COLO829 (cell line): ENCODE measurements around the gene LGALS1.

Source experiments
- DNase-seq: peaks from one replicate; pipeline ENCODE4 v3.0.0; 2012; ENCODE audit warnings: low spot score

The LGALS1 gene

DNA sequence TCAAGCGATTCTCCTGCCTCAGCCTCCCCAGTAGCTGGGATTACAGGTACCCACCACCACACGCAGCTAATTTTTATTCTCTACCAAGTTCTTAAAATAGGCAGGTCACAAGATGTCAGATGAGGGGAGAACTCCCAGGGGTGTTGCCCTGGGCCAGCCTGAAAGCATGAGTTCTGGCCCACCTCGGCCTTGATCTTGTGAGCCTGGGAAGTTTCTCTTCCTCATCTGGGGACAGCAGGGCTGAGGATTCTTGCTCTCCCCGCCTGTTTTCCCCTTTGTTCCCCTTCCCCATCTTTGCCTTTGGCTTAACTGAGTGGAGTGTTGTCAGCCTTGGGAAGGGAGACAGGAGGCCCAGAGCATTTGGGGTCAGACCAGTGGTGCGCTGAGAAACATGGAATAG, 13.4 kb upstream of the LGALS1 start:
- no peak for DNase-seq

DNA sequence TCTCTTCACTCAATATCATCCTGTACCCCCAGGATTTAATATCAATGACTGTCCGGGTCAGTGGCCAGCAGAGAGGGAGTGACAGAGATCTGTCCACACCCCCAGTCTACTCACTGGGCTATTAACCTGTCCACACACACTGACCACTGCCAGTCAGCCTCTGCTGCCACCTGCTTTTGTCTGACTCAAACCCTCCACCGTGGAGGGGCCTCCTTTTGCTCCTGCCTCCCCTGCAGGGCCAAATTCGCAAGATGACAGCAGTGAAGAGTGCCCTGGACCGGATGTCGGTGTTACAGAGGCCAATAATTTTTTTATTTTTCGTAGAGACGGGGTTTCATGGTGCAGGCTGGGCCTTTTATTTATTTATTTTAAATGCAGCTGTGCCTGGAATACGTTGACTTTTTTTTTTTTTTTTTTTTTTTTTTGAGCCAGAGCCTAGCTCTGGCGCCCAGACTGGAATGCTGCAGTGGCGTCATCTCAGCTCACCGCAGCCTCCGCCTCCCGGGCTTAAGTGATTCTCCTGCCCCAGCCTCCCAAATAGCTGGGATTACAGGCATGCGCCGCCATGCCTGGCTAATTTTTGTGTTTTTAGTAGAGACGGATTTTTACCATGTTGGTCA, 11.8 kb upstream of the LGALS1 start:
- no peak for DNase-seq

GRCh38 chr22:37664249-37665101, 11.0 kb upstream of the LGALS1 start:
- peak; percentile 98 for DNase-seq

DNA sequence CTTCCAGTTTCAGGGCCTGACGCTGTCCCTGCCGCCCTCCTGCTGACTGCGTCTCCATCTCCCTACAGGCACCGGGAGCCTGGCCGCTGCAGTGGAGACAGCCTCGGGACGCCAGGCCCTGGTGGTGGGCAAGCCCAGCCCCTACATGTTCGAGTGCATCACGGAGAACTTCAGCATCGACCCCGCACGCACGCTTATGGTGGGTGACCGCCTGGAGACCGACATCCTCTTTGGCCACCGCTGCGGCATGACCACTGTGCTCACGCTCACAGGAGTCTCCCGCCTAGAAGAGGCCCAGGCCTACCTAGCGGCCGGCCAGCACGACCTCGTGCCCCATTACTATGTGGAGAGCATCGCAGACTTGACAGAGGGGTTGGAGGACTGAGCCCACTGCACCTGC, 9.9 kb upstream of the LGALS1 start:
- no peak for DNase-seq

DNA sequence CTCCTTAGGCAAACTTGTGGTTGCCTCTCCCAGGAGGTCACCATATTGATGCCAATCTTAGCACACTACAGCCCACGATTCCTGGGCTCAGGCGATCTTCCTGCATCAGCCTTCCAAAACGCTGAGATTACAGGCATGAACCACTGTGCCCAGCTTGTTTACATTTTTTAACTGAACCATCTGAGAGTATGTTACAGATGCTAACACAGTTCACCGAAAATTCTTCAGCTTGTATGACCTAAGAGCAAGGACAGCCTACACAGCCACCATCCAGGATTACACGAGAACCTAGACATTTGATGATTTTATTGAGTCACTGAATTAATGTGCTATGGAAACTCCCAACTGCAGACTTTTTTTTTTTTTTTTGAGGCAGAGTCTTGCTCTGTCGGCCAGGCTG, 5.8 kb upstream of the LGALS1 start:
- no peak for DNase-seq

DNA sequence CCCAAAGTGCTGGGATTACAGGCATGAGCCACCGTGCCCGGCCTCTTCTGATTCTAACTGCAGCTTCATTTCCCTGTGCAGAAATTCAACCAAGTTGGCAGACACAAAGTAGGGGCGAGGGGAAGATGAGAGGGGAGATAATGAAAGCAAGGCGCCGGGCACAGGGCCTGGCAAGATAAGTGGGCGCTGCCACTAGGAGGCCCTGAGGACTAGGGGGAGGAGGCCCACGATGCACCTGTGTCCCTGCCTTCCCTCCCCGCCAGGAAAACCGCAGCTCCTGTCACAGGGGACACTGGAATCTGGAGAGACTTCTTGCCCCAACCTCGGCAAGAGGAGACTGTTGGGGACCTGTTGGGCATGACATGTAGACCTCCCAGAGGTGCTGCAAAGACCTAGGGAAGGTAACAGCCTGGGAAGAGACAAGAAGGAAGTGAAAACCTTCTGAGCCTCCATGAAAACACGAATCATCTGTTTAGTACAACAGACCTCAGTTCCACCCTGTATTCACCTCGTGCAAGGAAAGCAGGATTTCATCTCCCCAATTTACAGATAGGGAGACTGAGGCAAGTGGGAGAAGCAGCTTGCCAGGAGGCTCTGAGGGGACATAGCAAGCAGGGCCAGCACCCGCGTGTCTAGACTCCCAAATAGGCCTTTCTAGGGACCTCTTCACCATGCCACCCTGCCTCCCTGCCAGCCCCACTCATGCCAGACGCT, 3.1 kb upstream of the LGALS1 start:
- DNase-seq = no peak

GRCh38 chr22:37672920-37673455, 2.4 kb upstream of the LGALS1 start:
- no peak for DNase-seq

- no peak for DNase-seq
Observed at GRCh38 chr22:37674248-37674647, 1.2 kb upstream of the LGALS1 start.

DNA sequence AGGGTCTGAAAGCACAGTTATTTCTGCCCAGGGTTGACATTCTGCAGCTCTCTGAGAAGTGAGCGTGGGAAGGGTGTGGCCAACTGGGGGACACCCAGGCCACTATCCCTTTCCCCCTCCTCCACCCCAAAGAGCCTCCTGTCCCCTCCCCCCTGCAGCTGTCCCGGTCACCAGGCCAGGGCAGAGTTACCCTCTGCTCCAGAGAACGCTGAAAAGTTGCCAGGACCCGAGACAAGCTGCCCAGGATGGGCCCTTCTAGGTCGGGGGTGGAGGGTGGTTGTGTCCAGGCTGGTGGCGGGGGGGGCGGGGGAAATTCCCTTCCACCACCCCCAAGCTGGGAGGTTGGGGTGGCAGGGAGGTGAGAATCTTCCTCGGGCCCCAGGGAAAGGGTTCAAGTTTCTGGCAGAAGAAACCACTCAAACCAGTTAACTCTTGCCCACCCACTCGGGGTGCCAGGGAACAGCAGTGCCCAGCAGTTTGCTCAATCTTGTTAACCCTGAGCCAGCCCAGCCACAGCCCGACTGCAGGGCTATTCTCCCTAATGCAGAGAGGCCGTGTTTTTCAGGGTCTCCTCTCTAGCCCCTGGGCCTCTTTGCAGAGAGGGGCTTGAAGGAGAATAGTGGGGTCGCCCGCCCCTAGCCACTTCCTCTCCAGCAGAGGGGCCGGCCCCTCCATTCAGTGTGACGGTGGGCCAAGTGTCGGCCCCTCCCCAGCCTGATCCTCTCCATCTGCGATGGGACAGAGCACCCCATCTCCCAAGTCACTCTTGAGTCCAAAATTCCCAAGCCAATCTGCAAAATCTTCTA, 697 bp downstream of the LGALS1 start:
- DNase-seq = no peak

DNA sequence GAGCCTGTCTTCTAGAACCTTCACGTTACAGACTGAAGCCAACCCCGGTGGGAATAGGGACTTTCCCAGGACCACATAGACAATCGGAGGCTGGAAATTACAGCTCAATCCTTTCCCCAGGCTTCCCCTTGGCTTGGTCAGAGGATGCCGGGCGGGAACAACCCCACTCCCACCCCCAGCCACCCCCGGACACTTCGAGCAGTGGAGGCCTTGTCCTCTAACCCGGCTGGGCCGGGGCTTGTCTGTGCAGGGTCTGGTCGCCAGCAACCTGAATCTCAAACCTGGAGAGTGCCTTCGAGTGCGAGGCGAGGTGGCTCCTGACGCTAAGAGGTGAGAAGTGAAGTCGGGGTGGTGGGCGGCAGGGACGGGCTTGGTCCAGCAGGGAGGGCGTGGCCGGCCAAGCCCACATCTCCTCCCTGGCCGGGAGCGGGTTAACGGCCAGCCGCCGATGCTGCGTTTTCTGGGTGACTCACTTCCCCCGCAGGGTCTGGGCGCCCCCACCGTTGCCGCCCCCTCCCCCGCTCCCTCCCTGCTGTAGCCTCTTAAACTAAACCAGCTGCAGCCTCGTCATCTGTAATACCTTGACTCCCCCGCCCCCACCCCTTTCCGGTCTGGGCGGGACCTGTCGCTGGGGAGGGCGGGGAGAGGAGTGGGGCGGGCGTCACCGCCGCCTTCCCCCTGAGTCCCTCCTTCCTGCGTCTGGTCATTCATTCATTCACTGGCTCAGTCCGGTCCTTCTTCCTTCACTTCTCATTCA, 1.5 kb downstream of the LGALS1 start:
- DNase-seq = peak; percentile 73

- no peak for DNase-seq
Observed at GRCh38 chr22:37677493-37677974, 2.1 kb downstream of the LGALS1 start.

DNA sequence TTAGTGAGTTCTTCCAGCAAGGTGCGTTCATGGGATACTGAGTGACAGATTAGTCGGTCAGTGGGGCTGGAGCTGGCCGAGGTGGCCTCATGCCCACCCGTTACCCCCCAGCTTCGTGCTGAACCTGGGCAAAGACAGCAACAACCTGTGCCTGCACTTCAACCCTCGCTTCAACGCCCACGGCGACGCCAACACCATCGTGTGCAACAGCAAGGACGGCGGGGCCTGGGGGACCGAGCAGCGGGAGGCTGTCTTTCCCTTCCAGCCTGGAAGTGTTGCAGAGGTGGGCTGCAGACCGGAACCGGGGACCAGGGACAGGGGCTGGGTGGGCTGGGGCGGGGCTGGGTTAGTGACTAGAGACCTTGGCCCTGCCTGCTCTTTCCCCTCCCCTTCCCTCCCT, 2.9 kb downstream of the LGALS1 start:
- no peak for DNase-seq

- no peak for DNase-seq
Observed at GRCh38 chr22:37679670-37680069, 4.2 kb downstream of the LGALS1 start.

DNA sequence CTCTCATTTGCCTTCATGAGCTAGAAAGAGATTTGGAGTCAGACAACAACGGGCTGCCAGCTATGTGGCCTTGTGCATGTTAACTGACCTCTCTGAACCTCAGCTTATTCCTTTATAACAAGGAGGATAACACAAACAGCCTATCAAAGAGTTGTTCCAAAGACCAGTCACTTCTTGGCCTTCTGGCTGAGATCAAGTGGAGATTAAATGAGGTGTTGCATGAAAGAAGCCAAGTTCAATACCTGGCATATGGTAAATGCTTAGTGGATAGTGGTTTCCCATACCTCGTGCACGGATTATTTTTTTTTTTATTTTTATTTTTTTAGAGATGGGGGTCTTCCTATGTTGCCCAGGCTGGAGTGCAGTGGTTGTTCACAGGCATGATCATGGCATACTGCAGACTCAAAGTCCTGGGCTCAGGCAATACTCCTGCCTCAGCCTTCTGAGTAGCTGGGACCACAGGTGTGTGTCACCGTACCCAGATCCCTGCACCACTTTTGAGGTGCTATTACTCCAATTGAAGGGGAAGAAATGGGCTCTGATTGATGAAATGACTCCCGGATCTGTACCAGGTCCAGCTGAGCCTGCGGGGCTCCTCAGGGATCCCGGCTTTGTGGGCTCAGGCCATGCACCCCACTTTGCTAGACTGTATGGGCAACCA, 4.9 kb downstream of the LGALS1 start:
- DNase-seq = no peak

- no peak for DNase-seq
Observed at GRCh38 chr22:37681001-37681424, 5.6 kb downstream of the LGALS1 start.

DNA sequence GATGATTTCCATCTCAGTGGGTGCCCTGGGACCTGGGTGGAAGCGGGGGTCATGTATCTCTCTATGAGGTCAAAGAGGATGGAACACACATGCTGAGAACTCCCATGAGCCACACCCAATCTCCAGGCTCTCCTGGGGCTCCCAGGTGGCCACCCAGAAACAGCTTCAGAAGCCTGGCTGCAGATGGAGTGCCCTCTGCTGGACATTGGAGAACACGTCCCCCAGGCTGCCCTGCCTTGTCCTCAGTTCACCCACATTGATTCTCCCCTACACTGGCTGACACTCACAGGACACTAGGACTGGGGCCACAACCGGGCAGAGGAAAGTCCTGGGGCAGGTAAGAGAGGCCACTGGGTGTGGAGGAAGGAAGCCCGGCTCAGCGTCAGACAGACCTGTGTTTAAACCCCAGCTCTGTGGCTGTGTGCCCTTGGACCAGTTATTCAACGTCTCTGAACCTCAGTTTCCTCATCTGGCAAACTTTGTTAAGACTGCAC, 6.2 kb downstream of the LGALS1 start:
- peak; percentile 53 for DNase-seq

DNA sequence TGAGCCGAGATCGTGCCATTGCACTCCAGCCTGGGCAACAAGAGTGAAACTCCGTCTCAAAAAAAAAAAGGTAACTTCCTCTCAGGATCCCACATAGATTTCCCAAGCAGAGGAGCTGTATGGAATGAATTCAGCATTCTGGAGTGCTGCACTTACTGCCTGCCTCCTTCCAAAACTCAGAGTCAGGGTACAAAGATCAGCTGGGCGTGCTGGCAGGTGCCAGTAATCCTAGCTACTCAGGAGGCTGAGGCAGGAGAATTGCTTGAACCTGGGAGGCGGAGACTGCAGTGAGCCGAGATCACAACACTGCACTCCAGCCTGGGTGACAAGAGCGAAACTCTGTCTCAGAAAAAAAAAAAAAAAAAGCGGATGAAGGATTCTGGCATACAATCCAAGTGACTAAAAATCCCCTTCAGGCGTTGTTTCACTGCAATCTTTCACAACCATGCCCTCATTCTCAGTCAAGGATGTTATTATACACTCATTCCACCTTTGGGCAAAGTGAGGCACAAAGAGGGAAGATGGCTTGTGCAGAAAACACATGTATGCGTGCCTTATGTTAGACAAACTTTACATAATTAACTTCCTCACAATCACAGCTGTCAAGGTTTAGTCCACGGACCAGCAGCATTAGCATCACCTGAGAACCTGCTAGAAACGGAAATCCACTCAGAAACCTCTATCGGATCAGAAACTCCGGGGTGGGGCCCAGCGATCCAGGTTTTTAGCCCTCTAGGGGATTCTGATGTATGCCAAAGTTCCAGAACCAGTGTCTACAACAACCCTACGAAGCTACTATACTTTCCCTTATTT, 9.6 kb downstream of the LGALS1 start:
- DNase-seq = no peak

GRCh38 chr22:37686002-37686982, 10.9 kb downstream of the LGALS1 start, which contains the start of gene NOL12:
Gene NOL12, plus strand, starts transcription at chr22:37686343. Its CDS starts 50 bp downstream, at chr22:37686393.
- peak; percentile 85 for DNase-seq
